KMS-11 (cell line): ENCODE results near the gene CNGB1.

Experiments used
- H2AFZ ChIP-seq: fragments of 200-600 bp; sonication (generic); 2 replicates; pipeline ENCODE4 v1.6.1; 2016; ENCODE audit warnings: antibody characterized with exemption, mixed run types, low read depth
- H3K27ac ChIP-seq: fragments of 200-600 bp; sonication (generic); 2 replicates; pipeline ENCODE4 v1.6.1; 2016; ENCODE audit warnings: mild to moderate bottlenecking, mixed run types
- H3K27me3 ChIP-seq: fragments of 200-600 bp; sonication (generic); 2 replicates; pipeline ENCODE4 v1.6.1; 2017; ENCODE audit warnings: mild to moderate bottlenecking, low read depth, mixed run types, moderate library complexity; ENCODE audit not compliant: insufficient read depth
- H3K36me3 ChIP-seq: fragments of 200-600 bp; sonication (generic); 2 replicates; pipeline ENCODE4 v1.6.1; 2017; ENCODE audit warnings: mild to moderate bottlenecking, mixed run types; ENCODE audit not compliant: insufficient read depth
- H3K4me1 ChIP-seq: fragments of 200-600 bp; sonication (generic); 2 replicates; pipeline ENCODE4 v1.6.1; 2016; ENCODE audit warnings: mild to moderate bottlenecking, low read depth, mixed run types; ENCODE audit not compliant: poor library complexity, severe bottlenecking
- H3K4me2 ChIP-seq: fragments of 200-600 bp; sonication (generic); 2 replicates; pipeline ENCODE4 v1.7.0; 2016; ENCODE audit warnings: mild to moderate bottlenecking, mixed run types
- H3K4me3 ChIP-seq: fragments of 200-600 bp; sonication (generic); IDR thresholded peaks from 2 replicates; pipeline ENCODE4 v1.6.1; 2017; ENCODE audit warnings: low read depth, low read length, mixed read lengths; ENCODE audit not compliant: insufficient read depth
- H3K79me2 ChIP-seq: fragments of 200-600 bp; sonication (generic); 2 replicates; pipeline ENCODE4 v1.6.1; 2016; ENCODE audit warnings: low read depth, mixed run types; ENCODE audit not compliant: insufficient read depth
- H3K9ac ChIP-seq: fragments of 200-600 bp; sonication (generic); 2 replicates; pipeline ENCODE4 v1.6.1; 2016; ENCODE audit warnings: mild to moderate bottlenecking, mixed run types
- H4K20me1 ChIP-seq: fragments of 200-600 bp; sonication (generic); 2 replicates; pipeline ENCODE4 v1.6.1; 2016; ENCODE audit warnings: mild to moderate bottlenecking, mixed run types; ENCODE audit not compliant: insufficient read depth
- TF ChIP-seq, protein P1 (sequence below): fragments of 200-600 bp; sonication (generic); conservative IDR thresholded peaks from 2 replicates; pipeline ENCODE4 v1.6.1; 2017; ENCODE audit warnings: low read depth, mild to moderate bottlenecking, antibody characterized with exemption, low read length, moderate library complexity, mixed read lengths

Gene CNGB1

DNA sequence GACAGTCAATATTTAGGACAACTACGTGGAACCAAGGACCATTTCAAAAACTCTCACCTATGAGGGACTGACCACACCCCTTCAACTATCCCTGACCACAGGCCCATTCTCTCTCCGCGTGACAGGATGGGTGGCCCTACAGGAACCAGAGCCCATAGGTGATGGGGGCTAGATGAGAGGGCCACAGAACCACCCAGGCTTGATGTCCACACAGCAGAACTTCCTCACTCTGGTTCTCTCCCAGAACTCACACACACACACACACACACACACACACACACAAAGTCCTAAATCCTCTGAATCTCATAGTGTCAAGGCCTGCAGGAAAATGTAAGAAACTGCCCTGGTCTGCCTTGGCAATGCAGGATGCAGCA, 28.1 kb upstream of the CNGB1 start:
- TF ChIP-seq, protein P1, sequence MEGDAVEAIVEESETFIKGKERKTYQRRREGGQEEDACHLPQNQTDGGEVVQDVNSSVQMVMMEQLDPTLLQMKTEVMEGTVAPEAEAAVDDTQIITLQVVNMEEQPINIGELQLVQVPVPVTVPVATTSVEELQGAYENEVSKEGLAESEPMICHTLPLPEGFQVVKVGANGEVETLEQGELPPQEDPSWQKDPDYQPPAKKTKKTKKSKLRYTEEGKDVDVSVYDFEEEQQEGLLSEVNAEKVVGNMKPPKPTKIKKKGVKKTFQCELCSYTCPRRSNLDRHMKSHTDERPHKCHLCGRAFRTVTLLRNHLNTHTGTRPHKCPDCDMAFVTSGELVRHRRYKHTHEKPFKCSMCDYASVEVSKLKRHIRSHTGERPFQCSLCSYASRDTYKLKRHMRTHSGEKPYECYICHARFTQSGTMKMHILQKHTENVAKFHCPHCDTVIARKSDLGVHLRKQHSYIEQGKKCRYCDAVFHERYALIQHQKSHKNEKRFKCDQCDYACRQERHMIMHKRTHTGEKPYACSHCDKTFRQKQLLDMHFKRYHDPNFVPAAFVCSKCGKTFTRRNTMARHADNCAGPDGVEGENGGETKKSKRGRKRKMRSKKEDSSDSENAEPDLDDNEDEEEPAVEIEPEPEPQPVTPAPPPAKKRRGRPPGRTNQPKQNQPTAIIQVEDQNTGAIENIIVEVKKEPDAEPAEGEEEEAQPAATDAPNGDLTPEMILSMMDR = no peak
- peak overlapping the region; percentile 91 for H3K4me2 ChIP-seq
- H3K9ac ChIP-seq = no peak overlapping the region

DNA sequence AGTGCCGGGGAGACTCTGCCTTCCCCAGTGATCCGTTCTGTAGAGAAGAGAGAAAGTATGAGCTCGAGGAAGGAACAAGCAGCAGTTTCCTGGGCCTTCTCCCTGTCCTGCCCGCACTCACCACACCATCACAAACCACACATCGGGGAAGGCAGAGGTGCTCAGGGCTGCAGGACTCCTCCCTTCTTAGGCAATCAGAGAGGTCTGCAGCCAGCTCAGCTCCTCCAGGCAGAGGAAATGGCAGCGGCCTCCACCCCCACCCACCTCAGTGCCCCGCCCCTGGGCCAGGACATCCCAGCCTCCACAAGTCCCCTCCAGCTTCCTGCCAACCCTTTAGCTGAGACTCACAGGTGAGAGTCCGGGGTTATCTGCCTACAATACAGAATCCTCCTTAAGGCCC, 27.6 kb upstream of the CNGB1 start:
- Histone ChIP-seq H3K4me2 (no peak overlapping the region; the same call in 1 of the 2 replicates), H2AFZ (no peak overlapping the region), H3K9ac (no peak overlapping the region), H3K36me3 (no peaks in the 10 kb centered on the region), H3K79me2 (no peaks in the 10 kb centered on the region), H3K27ac (no peak overlapping the region), H3K4me1 (peaks cover 29% of the 10 kb centered on the region), H4K20me1 (no peaks in the 10 kb centered on the region), H3K27me3 (no peaks in the 10 kb centered on the region), H3K4me3 (no peak overlapping the region)
- TF ChIP-seq, protein P1 = no peak

More for the DNA sequence above, 28.1 kb upstream of the CNGB1 start:
- H3K27me3 ChIP-seq = no peaks in the 10 kb centered on the region
- no peaks in the 10 kb centered on the region for H4K20me1 ChIP-seq
- no peak overlapping the region for H3K4me3 ChIP-seq
- H3K27ac ChIP-seq = peak overlapping the region; percentile 36; the same call in 1 of the 2 replicates
- peaks cover 29% of the 10 kb centered on the region for H3K4me1 ChIP-seq
- no peaks in the 10 kb centered on the region for H3K79me2 ChIP-seq
- H3K36me3 ChIP-seq = no peaks in the 10 kb centered on the region
- H2AFZ ChIP-seq = no peak overlapping the region

DNA sequence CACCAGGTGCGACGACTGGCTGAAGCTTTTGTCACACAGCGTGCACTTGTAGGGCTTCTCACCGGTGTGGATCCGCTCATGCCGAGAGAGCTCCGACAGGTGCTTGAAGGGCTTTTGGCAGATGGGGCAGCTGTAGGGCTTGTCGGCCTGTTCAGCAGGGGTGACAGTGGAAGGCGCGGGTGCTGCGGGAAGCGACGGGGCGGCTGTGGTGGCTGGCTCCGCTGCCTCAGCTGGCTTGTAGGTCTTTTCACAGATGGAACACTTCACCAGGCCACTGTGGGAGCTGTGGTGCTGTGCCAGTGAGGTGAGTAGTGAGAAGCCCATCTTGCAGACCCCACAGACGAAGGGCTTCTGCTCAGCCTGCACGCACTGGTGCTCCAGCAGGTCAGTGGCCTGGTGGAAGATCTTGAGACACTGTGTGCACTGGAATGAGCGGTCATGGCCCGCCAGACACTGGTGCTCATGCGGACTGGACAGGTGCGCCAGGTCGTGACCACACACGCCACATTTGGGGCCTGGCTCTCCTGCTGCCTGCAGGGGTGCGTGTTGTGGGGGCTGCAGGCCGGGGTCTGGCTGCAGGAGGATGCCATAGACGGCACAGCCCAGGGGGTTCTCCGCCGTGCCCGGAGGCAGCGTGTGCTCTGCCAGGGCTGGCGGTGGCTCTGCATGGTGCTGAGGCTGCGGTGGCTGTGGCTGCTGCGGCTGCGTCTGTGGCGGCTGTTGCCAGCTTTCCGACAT, 26.8 kb upstream of the CNGB1 start:
- Histone ChIP-seq H3K4me2 (no peak overlapping the region), H3K4me3 (no peak overlapping the region), H2AFZ (no peak overlapping the region), H3K4me1 (peaks cover 29% of the 10 kb centered on the region), H3K27me3 (no peaks in the 10 kb centered on the region), H3K36me3 (no peaks in the 10 kb centered on the region), H3K9ac (no peak overlapping the region), H3K27ac (no peak overlapping the region), H3K79me2 (no peaks in the 10 kb centered on the region), H4K20me1 (no peaks in the 10 kb centered on the region)
- TF ChIP-seq, protein P1 = no peak

DNA sequence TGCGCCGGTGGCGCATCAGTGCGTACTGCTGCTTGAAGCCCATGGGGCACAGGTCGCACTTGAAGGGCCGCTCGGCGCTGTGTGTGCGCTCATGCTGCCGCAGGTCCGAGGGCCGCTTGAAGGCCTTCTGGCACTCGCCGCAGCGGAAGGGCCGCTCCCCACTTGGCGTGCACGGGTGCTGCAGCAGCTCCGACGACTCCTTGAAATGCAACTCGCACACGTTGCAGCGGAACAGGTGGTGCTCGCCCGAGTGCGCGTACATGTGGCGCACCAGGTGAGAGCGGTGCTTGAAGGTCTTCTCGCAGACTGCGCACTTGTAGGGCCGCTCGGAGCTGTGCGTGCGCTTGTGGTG, 26.2 kb upstream of the CNGB1 start:
- Histone ChIP-seq H3K4me1 (peaks cover 23% of the 10 kb centered on the region), H3K27me3 (no peaks in the 10 kb centered on the region), H2AFZ (no peak overlapping the region), H4K20me1 (no peaks in the 10 kb centered on the region), H3K4me3 (no peak overlapping the region), H3K4me2 (no peak overlapping the region), H3K27ac (no peak overlapping the region), H3K36me3 (no peaks in the 10 kb centered on the region), H3K9ac (no peak overlapping the region), H3K79me2 (no peaks in the 10 kb centered on the region)
- TF ChIP-seq, protein P1 = no peak
